ENCODE measurements around the gene WSB2.

Gene WSB2

DNA sequence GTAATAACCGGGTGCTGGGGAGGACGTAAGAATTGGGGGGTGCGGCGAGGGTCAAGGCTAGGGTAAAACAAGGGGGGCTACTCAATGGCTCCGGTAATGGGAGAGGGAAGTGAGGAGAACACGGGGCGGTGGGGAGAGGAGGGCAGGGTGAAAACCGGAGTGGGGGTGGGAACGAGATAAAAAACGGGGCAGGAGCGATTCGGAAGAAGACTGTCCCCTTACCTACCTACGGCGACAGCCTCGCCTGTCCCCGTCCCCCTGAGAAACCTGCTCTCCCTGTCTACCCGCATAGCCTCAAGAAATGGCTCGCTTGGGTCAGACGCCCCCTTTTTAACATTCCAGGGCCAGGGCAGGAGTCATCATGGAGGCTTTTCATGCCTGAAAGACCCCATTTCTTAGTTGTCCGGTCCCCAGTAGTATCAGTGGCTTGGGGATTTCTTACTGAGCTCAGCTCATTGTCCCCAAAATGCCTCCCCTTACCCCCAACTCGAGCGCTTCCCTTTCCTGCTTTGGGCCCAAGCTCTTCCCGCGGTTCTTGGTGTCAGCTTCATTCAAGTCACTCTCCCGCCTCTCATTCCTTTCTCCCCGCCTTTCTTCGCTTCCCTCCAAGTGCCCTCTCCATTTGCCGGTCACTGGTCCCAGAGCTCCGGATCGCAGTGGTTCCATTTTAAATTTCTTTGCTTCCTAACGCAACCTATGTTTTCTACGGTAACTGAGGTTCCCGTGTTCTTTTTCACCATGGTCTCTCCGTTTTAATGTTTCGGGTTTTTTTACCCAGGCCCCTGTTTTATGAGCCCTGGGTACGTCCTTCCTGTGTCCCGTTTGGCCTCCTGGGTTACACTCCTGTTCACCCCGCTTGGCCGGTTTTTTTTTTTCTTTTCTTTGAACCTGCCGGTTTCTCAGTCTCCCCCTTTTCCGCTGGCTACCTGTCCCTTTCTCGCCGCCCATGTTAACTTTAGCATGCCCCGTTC is 1.2 kb upstream of the WSB2 start:
- DNase-seq (ENCODE audit: low spot score), result peak; percentile 59

DNA sequence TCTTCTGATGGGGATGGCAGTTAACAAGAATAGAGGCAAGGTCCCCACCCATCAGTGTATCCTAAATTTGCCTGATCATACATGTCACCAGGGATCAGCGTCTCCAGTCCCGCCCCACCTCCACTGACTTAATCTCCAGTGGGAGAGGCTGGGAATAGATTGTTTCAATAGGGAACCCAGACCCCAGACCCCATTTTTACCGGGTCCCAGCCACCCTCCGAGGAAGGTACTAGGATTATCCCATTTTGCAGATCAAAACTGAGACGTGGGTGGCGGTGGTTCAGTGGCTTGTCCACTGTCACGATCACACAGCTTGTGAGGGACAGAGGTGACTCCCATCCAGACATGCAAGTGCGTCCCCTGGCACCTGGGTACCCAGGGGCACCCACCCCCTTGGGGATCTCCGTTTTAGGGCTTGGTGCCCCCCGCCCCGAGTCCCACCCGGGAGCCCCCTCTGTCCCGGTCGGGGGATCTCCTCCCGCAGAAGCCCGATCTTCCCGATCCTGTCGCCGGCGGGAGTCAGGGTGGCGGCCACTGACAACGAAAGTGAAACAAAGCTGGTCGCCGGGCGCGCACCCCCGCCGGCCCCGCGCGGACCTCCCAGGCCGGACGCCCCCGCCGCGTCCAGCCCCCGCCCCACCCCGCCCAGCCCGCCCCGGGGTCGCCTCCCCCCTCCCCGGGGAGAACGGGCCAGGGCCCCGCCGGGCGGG is 523 bp downstream of the WSB2 start:
- no peak for DNase-seq (ENCODE audit: low spot score)

DNA sequence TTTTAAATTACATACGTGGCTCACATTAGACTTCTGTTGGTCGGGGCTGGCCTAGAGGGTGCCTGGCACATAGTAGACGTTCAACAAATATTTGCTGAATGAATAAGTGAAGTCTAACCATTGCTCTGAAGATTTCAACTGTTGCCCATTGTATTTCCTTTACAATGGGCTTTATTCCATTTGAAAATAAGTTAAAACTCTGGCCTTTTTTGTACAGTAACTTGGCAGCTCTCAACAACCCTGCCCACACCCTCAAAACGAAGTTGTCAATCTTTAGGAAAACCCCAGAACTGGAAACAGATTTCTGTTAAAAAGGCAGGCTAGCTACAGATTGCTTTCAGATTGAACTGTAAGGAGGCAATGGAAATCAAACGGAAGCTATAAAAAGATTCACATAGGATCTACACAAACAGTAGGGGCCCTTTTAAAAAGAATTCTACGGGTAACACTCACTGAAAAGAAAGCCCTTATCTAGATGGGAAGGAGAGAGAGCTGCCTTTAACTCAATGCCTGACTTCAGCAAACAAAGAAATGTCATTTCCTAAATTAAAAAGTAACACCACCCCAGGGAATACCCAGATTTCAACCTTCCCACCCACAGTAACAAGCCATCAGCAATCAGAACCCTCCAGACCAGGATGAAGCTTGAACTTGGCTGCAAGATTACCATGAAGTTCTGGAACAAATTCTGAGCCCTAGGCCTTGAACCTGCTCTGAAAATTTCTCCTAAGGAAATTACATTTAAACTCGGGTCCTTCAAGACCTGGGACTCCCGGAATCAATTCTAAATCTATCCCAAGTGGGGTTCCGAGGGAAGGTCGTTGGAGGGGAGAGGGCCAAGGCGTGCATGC is 1.4 kb downstream of the WSB2 start:
- DNase-seq (ENCODE audit: low spot score), result no peak

DNA sequence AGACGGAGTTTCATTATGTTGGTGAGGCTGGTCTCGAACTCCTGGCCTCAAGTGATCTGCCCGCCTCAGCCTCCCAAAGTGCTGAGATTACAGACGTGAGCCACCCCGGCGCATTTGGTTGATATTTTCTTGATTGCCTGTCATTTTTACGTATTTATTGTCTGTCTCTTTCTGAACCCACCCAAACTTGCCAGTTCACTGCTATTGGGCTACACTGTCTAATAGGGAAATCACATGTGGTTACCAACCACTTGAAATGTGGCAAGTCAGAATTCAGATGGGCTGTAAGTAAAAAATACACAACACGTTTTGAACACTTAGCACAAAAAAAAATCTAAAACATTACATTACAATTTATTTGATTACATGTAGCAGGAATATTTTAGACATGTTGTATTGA is 2.1 kb downstream of the WSB2 start:
- DNase-seq (ENCODE audit: low spot score), result no peak

DNA sequence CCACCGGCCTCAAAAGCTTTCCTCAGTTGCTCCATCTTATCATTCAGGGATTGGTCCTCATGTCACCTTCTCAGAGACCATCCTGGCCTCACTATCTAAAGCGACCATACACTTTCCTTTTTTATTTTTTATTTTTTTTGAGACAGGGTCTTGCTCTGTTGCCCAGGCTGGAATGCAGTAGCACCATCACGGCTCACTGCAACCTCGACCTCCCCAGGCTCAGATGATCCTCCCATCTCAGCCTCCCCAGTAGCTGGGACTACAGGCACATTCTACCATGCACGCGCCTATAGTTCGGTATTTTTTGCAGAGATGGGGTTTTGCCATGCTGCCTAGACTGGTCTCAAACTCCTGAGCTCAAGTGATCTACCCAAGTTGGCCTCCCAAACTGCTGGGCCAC is 2.8 kb downstream of the WSB2 start:
- DNase-seq (ENCODE audit: low spot score), result no peak

DNA sequence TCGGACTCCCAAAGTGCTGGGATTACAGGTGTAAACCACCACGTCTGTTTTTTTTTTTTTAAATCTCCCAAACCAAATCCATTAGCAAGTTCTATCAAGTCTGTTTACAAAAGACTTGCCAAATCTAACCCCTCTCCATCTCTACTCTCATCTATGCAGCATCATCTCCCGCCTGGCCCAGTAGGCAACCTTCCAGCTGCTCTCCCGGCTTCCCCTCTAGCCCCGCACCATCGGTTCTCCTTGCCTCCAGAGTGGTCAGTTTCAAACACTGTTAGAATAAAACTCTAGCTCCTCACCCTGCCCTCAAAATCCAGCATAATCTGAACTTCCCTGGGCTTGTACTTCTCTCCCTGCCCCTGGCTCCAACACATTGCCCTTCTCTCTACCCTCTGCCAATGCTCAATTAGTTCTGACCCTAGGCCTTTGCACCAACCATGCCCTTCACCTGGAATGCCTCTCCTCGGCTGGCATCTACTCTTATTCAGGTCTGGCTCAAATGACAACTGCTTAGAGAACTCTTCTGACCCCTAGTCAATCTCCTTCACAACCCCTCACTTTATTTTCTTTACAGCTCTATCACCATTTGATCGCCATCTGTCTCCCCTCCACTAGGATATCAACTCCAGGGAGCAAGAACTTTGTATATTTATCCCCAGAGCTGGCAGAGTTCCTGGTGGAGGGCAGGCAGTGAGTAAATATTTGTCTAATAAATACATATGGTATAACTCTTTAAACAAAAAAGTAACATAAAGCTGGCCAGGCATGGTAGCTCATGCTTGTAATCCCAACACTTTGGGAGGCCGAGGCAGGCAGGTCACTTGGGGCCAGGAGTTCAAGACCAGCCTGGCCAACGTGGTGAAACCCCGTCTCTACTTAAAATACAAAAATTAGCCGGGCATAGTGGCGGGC is 4.9 kb downstream of the WSB2 start:
- no peak for DNase-seq (ENCODE audit: low spot score)

DNA sequence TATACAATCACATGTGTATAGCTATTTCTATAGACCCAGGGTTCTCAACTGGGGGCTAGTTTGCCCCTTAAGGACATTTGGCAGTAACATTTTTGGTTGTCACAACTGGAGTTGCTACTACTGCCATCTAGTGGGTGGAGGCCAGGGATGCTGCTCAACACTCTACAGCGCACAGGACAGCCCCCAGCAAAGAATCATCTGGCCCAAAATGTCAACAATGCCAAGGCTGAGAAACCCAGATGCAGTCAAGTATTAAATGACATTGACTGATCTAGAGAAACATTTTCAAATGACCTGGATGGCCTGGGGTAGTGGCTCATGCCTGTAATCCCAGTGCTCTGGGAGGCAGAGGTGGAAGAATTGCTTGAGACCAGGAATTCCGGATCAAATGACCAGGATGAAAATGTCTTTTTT is 5.8 kb downstream of the WSB2 start:
- DNase-seq (ENCODE audit: low spot score), result no peak

DNA sequence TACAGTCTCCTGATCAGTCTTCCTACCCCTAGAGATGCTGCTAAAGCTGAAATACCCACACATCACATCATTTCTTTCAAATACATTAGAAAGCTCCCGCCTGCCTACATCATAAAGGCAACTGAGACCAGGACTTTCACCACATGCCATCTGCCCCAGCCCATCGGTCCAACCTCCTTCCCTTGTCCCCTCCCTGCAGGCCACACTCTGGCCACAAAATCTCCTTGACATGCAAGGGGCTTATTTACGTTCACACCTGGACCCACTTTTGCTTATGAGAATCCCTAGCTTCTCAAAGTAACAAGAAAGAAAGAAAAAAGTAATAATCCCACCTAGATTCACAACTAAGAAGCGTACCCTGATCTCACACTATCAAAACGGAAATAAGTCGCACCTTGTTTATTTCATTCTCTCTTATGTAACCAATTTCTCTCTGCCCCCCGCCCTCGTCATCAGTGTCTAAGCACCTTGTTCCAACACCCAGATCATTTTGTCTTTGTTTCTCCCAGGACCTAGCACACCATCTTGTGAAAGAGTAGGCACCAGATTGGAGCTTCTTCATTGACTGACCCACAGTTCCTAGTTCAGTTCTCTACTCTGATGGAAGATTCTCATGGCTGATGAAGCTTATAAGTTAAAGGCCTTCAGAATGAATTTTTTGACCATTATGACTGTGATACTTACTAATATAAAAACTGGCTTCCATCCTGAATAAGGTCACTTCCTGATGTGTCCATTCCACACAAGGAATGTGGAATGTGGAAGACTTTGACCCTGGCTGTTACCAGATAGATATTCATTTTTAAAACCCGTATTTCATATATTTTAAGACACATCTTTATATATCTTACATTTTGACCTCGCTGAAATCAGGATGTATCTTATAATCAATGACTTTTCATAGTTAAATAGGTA is 7.7 kb downstream of the WSB2 start:
- DNase-seq (ENCODE audit: low spot score), result no peak

DNA sequence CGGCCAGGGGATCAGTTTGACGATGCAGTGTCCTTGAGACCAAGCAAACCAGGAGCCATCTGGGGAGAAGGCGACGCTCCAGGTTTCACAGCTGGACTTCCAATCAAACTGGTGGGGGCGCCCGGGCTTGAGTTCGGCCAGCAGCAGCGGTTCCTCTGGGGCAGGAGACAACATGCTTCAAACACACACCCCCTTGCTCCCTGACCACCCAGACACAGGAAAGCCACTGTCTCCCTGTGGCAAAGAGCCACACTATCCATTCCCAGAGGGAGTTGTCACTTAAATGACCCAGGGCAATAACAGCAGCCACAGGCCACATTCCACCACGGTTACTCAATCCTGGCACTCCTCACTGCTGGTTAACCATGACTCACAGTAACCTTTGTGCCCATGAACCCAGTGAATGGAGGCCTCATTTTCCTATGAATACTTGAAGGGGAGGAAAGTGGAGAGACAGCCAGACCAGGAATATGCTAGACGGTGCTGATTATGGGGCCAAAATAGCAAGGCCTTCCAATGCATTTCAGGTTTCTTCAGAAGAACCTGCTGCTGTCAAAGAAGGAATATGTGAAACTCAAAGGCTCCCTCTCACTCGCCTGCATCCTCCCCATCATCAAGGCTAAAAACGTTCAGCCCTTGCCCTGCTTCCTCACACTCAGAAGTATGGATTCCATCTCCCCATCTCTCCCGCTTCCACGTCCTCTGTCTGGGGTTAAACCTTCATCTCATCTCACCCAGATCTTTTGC is 8.5 kb downstream of the WSB2 start:
- peak; percentile 74 for DNase-seq (ENCODE audit: low spot score)

DNA sequence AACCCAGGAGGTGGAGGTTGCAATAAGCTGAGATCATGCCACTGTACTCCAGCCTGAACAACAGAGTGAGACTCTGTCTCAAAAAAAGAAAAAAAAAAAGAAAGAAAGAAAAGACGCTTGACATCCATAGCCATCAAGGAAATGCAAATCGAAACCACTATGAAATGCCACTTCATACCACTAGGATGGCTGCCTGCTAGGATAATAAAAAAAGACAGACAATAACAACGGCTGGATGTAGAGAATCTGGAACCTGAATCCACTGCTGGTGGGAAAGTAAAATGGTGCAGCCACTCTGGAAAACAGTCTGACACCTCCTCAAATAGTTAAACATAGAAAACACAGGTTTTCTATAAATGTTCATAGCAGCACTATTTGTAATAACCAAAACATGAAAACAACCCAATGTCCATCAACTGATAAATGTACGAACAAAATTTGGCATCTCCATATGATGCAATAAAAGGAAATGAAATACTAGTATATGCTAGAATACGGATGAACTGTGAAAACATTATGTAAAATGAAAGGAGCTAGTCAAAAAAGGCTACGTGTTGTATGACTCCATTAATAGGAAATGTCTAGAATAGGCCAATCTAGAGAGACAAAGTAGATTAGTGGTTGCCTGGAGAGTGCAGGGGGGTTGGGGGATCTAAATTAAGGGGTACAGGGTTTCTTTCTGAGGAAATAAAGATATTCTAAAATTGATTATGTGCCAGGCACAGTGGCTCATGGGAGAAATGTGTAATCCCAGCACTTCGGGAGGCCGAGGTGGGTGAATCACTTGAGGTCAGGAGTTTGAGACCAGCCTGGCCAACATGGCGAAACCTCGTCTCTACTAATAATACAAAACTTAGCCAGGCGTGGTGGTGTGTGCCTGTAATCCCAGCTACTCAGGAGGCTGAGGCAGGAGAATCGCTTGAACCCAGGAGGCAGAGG is 9.7 kb downstream of the WSB2 start:
- DNase-seq (ENCODE audit: low spot score), result no peak

DNA sequence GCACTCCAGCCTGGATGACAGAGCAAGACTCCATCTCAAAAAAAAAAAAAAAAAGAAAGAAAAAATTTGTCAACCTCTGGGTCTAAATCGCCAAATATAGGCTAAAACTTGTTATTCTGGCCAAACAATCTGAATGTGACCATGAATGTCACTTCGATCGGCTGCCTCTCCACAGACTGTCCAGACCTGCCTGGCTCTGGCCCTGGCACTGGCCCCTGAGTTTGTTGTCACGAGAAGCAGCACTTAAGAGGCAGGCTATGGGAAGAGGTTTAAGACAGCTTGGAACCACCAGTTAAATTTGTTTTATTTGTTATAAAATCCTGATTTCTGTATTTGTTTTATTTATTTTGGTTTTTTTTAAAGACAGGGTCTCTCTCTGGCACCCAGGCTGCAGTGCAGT is 14.5 kb downstream of the WSB2 start:
- no peak for DNase-seq (ENCODE audit: low spot score)

DNA sequence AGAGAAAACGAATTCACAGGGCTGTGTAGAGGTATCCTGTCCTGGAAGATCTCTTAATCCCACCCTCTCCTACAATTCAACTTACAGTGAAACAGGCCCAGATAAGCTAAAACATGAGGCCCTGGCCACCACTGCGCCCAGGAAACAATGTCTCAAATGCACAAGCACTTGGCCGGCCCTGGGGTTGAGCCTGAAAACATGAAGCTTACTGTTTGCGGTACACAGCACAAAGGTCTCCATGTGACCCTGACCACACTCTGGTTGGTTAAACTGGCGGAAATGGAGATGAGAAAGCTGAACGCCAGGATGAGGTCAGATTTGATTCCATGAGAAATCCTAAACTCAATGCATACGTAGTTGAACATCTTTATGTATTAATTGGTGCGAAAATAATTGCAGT is 16.4 kb downstream of the WSB2 start:
- no peak for DNase-seq (ENCODE audit: low spot score)

DNA sequence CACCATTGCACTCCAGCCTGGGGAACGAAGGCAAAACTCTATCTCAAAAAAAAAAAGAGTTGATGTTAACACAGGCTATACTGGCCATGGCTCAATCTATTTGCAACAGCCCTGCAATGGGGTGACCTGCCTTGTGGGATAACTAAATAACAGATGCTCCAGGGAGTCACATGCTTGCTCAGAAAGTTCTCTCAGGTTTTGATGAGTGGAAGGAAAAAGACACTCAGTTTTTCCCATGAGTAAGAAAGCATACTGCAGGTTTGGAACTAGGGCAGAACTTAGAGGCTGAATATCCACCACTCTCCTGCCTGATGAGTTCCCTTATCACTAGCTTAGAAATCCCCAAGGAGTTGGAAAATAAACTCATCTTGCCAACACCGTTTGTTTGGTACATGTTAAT is 16.9 kb downstream of the WSB2 start:
- no peak for DNase-seq (ENCODE audit: low spot score)

DNA sequence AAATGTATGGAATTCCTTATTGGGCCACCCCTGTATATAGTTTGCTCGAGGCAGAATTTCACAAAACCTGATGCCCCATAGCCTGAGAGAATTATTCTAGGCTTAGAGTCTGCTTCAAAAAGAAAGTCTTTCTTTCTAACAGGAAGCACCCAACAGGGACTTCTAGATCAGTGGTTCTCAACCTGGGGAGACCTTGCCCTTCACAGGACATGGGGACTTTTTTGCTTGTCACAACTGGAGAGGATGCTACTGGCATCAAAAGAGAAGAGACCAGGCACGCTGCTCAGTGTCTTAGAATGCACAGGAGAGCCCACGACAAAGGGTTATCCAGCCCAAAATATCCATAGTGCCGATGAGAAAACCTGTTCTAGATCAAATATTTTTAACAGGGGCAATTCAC is 18.9 kb downstream of the WSB2 start:
- no peak for DNase-seq (ENCODE audit: low spot score)

DNA sequence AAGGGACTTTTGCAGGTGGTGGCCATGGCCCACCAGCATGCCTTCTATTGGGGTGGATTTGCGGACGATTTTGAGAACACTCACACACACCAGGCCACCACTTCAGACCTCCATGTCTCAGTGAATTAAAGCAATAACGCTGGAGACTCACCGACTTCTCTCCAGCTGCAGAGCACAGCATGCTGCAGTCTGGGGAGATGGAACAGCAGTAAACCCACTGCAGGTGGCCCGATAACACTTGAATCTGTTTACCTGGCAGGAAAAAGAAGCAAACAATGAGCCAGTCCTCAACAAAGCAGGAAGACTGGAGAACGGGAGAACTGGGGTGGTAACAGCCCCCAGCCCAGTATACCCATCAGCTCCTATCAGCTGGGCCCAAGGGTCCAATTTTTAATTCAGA is 22.8 kb downstream of the WSB2 start:
- DNase-seq (ENCODE audit: low spot score), result no peak

DNA sequence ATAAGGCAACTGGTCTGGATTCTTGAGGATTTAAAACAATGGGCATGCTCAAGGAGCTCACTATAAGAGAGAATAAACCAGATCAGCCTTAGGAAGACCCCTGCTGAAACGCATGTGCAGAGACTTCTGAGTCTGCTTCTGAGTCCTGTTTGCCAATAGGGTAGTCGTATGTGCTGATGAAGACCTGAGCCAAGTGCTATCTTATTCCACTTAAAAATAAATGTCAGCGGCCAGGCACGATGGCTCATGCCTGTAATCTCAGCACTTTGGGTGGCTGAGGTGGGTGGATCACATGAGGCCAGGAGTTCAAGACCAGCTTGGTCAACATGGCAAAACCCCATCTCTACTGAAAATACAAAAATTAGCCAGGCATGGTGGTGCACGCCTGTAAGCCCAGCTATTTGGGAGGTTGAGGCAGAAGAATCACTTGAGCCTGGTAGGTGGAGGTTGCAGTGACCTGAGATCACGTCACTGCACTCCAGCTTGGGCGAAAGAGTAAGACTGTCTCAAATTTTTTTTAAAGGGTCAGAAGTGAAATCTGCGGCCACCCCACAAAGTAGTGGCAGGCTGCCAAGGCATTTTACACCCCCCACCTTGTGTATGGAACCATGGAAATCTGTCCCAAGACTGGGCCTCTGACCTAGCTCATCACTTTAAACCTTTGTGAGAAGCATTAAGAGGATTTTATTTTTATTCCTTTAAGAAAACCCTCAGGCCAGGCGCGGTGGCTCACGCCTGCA is 24.1 kb downstream of the WSB2 start:
- DNase-seq (ENCODE audit: low spot score), result no peak

DNA sequence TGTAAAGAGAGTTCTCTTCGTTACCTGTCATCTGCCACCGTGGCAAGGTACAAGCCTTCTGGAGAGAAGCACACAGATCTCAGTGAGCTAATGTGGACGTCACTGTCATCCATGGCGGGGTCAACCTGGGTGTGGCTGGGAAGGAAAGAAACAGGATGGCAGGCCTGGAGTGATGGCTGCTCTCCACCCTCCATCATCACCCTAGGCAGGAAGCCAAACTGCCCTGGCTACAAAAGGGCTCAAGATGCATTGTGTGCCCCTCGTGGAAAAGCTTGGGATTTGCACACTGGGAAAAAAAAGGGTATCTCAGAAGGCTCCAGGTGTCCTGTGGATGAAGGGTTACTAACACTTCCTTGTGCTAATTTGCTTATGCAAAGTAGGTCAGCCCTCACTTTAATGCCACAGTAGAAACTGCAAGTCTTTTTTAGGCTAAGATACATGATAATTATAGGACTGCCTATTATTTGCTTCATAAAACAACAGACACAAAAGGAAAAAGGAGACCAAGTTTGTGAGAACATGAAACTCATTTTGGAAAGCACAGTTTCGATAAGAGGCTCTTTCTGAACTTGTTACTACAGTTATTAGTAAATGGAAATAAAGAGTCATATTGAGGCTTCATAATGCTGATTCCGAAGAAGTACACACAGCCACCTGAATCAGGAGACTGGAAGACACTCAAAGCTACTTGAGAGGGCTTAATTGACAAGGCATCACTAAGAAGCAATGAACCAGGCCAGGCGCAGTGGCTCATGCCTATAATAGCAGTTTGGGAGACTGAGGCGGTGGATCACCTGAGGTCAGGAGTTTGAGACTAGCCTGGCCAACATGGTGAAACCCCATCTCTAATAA is 25.6 kb downstream of the WSB2 start:
- no peak for DNase-seq (ENCODE audit: low spot score)
